Ishikawa (cell line): Measurements from ENCODE around the gene GRK3.

Source experiments
- CEBPB ChIP-seq: IDR thresholded peaks from 2 replicates; pipeline ENCODE4 v1.6.1; 2012
- CREB1 ChIP-seq: IDR thresholded peaks from 2 replicates; pipeline ENCODE4 v1.6.1; 2012; ENCODE audit warnings: low read depth
- EGR1 ChIP-seq: IDR thresholded peaks from 2 replicates; pipeline ENCODE4 v1.6.1; 2012
- EP300 ChIP-seq: IDR thresholded peaks from 2 replicates; pipeline ENCODE4 v1.6.1; 2012; ENCODE audit warnings: borderline replicate concordance
- FOXM1 ChIP-seq: IDR thresholded peaks from 2 replicates; pipeline ENCODE4 v1.6.1; 2012; ENCODE audit warnings: low read depth, borderline replicate concordance
- NFIC ChIP-seq: IDR thresholded peaks from 2 replicates; pipeline ENCODE4 v1.6.1; 2012
- RAD21 ChIP-seq: IDR thresholded peaks from 2 replicates; pipeline ENCODE4 v1.6.1; 2012; ENCODE audit warnings: low read depth
- TAF1 ChIP-seq: IDR thresholded peaks from 2 replicates; pipeline ENCODE4 v1.6.1; 2012; ENCODE audit warnings: low read depth, mild to moderate bottlenecking
- TCF12 ChIP-seq: IDR thresholded peaks from 2 replicates; pipeline ENCODE4 v1.6.1; 2012; ENCODE audit warnings: low read depth
- TEAD4 ChIP-seq: IDR thresholded peaks from 2 replicates; pipeline ENCODE4 v1.6.1; 2012
- YY1 ChIP-seq: IDR thresholded peaks from 2 replicates; pipeline ENCODE4 v1.6.1; 2012; ENCODE audit warnings: low read depth
- ZBTB7A ChIP-seq: IDR thresholded peaks from 2 replicates; pipeline ENCODE4 v1.6.1; 2012; ENCODE audit warnings: low read depth
- TF ChIP-seq, protein P1 (sequence below): IDR thresholded peaks from 2 replicates; pipeline ENCODE4 v1.6.1; 2012
- TF ChIP-seq, protein P2 (sequence below): IDR thresholded peaks from 2 replicates; pipeline ENCODE4 v1.6.1; 2012
- TF ChIP-seq, protein P3 (sequence below): IDR thresholded peaks from 2 replicates; pipeline ENCODE4 v1.6.1; 2012; ENCODE audit warnings: low read depth, mild to moderate bottlenecking

GRK3 gene

DNA sequence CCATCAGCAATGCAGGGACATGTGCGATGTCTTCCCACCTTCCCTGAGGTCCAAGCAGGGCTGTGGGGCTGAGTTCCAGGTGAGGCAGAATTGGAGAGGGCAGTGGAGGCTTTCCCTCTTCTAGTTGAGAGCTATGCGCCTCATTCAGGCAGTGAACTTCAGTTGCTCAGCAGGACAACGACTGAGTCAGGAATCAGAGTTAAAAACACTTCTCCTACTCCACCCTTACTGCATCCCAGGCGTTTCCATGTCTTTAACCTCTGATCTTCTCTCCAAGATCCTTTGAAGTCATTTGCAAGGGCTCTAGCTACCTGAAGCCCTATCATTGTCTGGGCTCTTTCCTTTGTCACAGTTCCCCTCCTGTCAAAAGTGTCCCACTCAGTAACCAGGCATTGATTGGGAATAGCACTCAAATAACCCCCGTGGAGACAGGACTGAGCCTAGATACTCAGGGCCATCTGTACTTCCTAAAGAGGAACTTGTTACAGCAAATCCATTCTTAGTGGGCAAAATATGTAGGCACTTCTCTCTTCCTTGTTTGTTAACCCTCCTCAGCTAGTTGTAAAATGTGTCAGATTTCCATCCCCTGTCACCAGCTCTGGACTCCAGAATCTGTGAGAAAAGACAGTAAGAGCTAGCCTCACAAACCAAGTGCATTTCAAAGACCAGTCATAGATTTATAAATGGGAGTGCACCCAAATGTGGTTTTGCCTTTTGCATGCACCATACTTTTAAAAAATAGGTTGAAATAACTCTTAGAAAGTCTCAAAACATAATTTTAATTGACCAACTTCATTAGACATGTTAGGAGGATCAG is 105.0 kb downstream of the GRK3 start:
- TF ChIP-seq FOXM1 = no peak
- no peak for TF ChIP-seq TEAD4
- TF ChIP-seq, protein P1, sequence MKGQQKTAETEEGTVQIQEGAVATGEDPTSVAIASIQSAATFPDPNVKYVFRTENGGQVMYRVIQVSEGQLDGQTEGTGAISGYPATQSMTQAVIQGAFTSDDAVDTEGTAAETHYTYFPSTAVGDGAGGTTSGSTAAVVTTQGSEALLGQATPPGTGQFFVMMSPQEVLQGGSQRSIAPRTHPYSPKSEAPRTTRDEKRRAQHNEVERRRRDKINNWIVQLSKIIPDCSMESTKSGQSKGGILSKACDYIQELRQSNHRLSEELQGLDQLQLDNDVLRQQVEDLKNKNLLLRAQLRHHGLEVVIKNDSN = no peak
- no peak for TF ChIP-seq CEBPB
- TF ChIP-seq ZBTB7A = no peak
- TF ChIP-seq, protein P2, sequence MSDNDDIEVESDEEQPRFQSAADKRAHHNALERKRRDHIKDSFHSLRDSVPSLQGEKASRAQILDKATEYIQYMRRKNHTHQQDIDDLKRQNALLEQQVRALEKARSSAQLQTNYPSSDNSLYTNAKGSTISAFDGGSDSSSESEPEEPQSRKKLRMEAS = no peak
- TF ChIP-seq YY1 = no peak
- TF ChIP-seq, protein P3, sequence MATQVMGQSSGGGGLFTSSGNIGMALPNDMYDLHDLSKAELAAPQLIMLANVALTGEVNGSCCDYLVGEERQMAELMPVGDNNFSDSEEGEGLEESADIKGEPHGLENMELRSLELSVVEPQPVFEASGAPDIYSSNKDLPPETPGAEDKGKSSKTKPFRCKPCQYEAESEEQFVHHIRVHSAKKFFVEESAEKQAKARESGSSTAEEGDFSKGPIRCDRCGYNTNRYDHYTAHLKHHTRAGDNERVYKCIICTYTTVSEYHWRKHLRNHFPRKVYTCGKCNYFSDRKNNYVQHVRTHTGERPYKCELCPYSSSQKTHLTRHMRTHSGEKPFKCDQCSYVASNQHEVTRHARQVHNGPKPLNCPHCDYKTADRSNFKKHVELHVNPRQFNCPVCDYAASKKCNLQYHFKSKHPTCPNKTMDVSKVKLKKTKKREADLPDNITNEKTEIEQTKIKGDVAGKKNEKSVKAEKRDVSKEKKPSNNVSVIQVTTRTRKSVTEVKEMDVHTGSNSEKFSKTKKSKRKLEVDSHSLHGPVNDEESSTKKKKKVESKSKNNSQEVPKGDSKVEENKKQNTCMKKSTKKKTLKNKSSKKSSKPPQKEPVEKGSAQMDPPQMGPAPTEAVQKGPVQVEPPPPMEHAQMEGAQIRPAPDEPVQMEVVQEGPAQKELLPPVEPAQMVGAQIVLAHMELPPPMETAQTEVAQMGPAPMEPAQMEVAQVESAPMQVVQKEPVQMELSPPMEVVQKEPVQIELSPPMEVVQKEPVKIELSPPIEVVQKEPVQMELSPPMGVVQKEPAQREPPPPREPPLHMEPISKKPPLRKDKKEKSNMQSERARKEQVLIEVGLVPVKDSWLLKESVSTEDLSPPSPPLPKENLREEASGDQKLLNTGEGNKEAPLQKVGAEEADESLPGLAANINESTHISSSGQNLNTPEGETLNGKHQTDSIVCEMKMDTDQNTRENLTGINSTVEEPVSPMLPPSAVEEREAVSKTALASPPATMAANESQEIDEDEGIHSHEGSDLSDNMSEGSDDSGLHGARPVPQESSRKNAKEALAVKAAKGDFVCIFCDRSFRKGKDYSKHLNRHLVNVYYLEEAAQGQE = no peak
- TF ChIP-seq CREB1 = no peak
- TF ChIP-seq TCF12 = no peak
- TF ChIP-seq EGR1 = no peak
- TF ChIP-seq RAD21 = no peak
- TF ChIP-seq TAF1 = no peak
- TF ChIP-seq NFIC = no peak

DNA sequence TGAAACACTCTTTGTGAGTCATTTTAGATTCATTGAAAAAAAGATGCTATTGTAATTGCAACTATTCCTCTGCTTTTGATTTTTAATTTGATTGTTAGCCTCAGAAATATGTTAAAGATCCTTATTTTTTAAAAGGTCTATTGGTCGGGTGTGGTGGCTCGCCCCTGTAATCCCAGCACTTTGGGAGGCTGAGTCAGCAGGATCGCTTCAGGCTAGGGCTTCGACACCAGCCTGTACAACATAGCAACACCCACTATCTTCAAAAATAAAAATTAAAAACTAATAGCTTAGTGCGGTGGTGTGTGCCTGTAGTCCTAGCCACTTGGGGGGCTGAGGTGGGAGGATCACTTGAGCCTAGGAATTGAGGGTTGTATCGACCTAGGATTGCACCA is 105.6 kb downstream of the GRK3 start:
- TF ChIP-seq NFIC = no peak
- TF ChIP-seq FOXM1 = no peak
- no peak for TF ChIP-seq TAF1
- TF ChIP-seq, protein P1 = no peak
- TF ChIP-seq, protein P3 = no peak
- TF ChIP-seq CREB1 = no peak
- no peak for TF ChIP-seq EP300
- no peak for TF ChIP-seq TEAD4
- no peak for TF ChIP-seq YY1
- TF ChIP-seq TCF12 = no peak
- TF ChIP-seq, protein P2 = no peak
- TF ChIP-seq RAD21 = no peak
- TF ChIP-seq CEBPB = no peak
- TF ChIP-seq ZBTB7A = no peak
- TF ChIP-seq EGR1 = no peak

DNA sequence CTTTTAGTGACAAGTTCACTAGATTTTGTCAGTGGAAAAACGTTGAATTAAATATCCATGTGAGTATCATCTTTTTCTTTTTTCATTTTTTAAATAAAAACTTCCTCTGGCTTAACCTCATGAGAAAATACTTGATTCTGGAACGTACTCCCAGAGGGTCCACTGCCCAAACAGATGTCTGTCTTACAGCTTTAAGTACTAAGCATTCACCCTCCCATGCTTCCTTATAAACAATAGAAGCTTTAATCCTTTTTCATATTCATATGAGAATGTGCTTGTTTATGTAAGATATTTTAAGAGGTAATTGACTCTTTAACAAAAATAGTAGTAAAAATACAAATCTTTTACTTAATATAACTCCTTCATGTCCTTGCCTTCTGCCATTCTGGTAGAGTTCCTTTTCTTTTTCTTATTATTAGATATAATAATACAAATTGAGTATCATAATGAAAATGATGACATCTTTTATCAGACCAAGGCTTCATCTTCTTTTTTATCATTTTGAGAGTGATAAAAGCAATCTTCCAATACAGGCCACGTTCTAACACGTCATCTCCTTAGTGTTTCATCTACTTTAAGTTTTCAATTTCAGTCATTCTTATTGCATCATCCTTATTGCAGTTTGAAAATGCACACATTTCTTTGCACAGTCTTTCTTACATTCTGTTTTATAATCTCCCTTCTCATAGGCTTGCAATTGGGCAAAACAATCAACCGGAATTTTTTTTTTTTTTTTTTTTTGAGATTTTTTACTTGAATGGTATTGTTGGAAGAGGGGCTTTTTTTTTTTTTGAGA is 108.0 kb downstream of the GRK3 start:
- no peak for TF ChIP-seq TEAD4
- no peak for TF ChIP-seq FOXM1
- TF ChIP-seq YY1 = no peak
- no peak for TF ChIP-seq EP300
- TF ChIP-seq TAF1 = no peak
- no peak for TF ChIP-seq NFIC
- no peak for TF ChIP-seq ZBTB7A
- no peak for TF ChIP-seq CEBPB
- no peak for TF ChIP-seq RAD21
- TF ChIP-seq CREB1 = no peak
- TF ChIP-seq, protein P2 = no peak

DNA sequence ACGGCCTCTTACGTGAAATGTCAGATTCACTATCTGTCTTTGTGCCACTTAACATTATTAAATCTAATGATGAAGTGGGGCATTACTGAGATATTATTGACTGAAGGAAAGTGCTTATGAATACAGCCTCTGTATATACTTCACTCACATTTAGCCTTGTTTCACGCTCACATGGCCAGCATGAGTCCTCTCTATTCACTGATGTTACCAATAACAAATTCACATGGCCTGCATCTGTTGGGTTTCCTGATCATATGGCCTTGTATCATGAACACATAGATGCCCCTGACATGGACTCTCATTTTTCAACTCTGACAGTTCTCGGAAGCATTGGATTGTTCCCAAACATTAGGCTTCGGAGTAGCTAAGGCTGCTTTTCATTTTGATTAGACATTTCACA is 109.2 kb downstream of the GRK3 start:
- TF ChIP-seq NFIC (no peak), EGR1 (no peak), TCF12 (no peak), EP300 (no peak), CREB1 (no peak)
- TF ChIP-seq, protein P3 = no peak
- TF ChIP-seq, protein P1 = no peak
